Lower leg skin (tissue), 4 donors: ENCODE data around the gene LHX4. TPM values are rescaled to one million over a fixed set of nuclear protein-coding genes. Genes with fewer than 3 reads are reported as not detected.

Experiments used
- DNase-seq, 2 donors: peaks; one replicate each; pipeline ENCODE4 v3.0.0-alpha.2; 2019; ENCODE audit warnings: low spot score in 2 of 2
- H3K4me3 ChIP-seq: fragments of 200-600 bp; sonication (generic); 2 replicates; pipeline ENCODE4 v1.5.1; 2017; ENCODE audit warnings: mild to moderate bottlenecking, low read depth; ENCODE audit not compliant: poor library complexity, severe bottlenecking
- CTCF ChIP-seq, 3 donors: fragments of 450-650 bp; IDR thresholded peaks; one replicate each; pipeline ENCODE4 v1.5.1; 2016; ENCODE audit warnings: antibody characterized with exemption in 3 of 3, mild to moderate bottlenecking in 3 of 3, moderate library complexity in 2 of 3
- POLR2A ChIP-seq, 2 donors: fragments of 450-650 bp; IDR thresholded peaks; one replicate each; pipeline ENCODE4 v1.6.1; 2016 to 2017; ENCODE audit warnings: antibody characterized with exemption in 2 of 2, mild to moderate bottlenecking in 1 of 2, moderate library complexity in 1 of 2
- WGBS, 2 donors: methylation state at CpG; one replicate each; pipeline ENCODE4 v1.1.5; 2018; 5-methylcytosine and 5-hydroxymethylcytosine counted together
- intact Hi-C: fragments of 100-400 bp; cut with DNase I; formaldehyde crosslinking; loops from one replicate; pipeline ENCODE4 v1.15.0; 2023; ENCODE audit warnings: low total_unique reads
- total RNA-seq, 4 donors: library from RNA; depleted of rRNA; stranded (reverse); fragments of >200 nt; gene quantifications; one replicate each; pipeline ENCODE4 v1.1.0, GENCODE V29; 2016

The LHX4 gene
- total RNA-seq, 4 donors from 2014 or later: 0.08 to 0.32 (median 0.17) TPM; not detected in 1

DNA sequence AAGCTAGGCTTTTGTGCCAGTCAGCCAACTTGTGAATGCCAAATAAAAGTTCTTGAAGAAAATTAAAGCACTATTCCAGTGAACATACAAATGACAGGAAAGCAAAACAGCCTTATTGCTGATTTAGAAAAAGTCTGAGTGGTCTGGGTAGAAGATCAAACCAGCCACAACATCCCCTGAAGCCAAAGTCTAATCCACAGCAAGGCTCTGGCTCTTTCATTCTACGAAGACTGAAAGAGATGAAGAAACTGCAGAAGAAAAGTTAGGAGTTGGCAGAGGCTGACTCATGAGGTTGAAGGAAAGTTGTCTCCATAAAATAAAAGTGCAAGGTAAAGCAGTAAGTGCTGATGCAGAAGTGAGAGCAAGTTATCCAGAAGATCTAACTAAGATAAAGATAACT, 65.9 kb downstream of the LHX4 start:
- no peak for TF ChIP-seq CTCF (IDR thresholded peaks at IDR 0.05)
- TF ChIP-seq POLR2A (IDR thresholded peaks at IDR 0.05): no peak
- intact Hi-C loops: no loop called here
- WGBS, 2 donors: 79 to 88% methylated on average over 1 of the region's 1 CpG

GRCh38 chr1:180299479-180300221, 69.6 kb downstream of the LHX4 start:
- DNase-seq: no peak
- WGBS, 2 donors: 87 to 88% methylated on average over 7 of the region's 7 CpGs
- no peak for TF ChIP-seq POLR2A (IDR thresholded peaks at IDR 0.05)
- TF ChIP-seq CTCF (IDR thresholded peaks at IDR 0.05): no peak
- no peak overlapping the region for H3K4me3 ChIP-seq
- intact Hi-C loops: no loop called here

More for the DNA sequence above, 65.9 kb downstream of the LHX4 start:
- H3K4me3 ChIP-seq: no peak overlapping the region
- DNase-seq: no peak

GRCh38 chr1:180301135-180301742, 71.2 kb downstream of the LHX4 start:
- DNase-seq: no peak
- TF ChIP-seq CTCF (IDR thresholded peaks at IDR 0.05) (no peak), POLR2A (IDR thresholded peaks at IDR 0.05) (no peak)
- intact Hi-C loops: no loop called here
- WGBS, 2 donors: 87 to 92% methylated on average over 2 of the region's 2 CpGs
- H3K4me3 ChIP-seq: no peak overlapping the region

DNA sequence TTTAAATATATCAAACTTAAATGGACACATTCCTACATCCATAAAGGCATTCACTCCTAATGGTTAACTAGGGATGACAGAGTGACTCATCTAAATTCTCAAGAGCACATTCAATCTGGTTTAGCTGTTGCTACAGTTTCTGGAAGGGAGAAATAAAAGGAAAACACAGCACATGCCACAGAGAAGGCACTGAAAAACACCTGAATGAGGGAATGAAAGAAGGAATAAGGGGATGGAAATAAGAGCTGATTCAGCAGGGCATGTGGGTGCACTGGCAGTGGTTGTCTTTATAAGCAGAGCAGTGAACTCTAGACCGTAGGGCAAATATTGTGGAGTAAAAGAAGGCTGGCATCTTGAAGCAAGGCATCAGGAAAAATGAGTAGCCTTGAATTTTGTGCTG, 79.3 kb downstream of the LHX4 start:
- 95 to 100% methylated on average over 1 of the region's 1 CpG for WGBS, 2 donors

DNA sequence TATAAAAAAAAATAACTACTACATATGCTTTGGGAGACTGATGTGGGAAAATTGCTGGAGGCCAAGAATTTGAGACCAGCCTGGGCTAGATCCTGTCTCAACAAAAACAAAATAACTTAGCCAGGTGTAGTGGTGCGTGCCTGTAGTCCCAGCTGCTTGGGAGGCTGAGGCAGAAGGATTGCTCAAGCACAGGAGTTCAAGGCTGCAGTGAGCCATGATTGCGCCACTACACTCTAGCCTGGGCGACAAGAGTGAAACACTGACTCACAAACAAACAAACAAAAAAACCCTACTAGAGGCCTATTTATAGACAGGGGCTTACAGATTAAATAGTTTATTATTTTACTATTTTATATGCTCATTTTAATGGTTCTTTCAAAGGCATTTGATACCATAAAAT, 80.0 kb downstream of the LHX4 start:
- no peak overlapping the region for H3K4me3 ChIP-seq
- intact Hi-C loops: no loop called here
- no peak for TF ChIP-seq POLR2A (IDR thresholded peaks at IDR 0.05)
- TF ChIP-seq CTCF (IDR thresholded peaks at IDR 0.05): no peak
- WGBS, 2 donors: 84 to 90% methylated on average over 3 of the region's 3 CpGs
- no peak for DNase-seq

More for the DNA sequence above, 79.3 kb downstream of the LHX4 start:
- intact Hi-C loops: no loop called here
- no peak overlapping the region for H3K4me3 ChIP-seq
- no peak for DNase-seq
- no peak for TF ChIP-seq CTCF (IDR thresholded peaks at IDR 0.05)
- no peak for TF ChIP-seq POLR2A (IDR thresholded peaks at IDR 0.05)
